Mucosa of descending colon (tissue), 3 donors: Measurements from ENCODE around the gene ALPK3. TPM values are rescaled to one million over a fixed set of nuclear protein-coding genes. Genes with fewer than 3 reads are reported as not detected.

Experiments
- ATAC-seq: fragments of 200-7000 bp; cut with Tn5 transposase; one replicate; pipeline ENCODE4 v1.9.1; 2020; ENCODE audit warnings: mild to moderate bottlenecking, moderate library complexity
- DNase-seq, 3 donors: peaks; one replicate each; pipeline ENCODE4 v3.0.0-alpha.2; 2020
- H3K36me3 ChIP-seq: fragments of 200-600 bp; one replicate; pipeline ENCODE4 v1.8.0; 2021; ENCODE audit warnings: low read depth, mild to moderate bottlenecking
- H3K4me1 ChIP-seq: fragments of 200-600 bp; one replicate; pipeline ENCODE4 v1.8.0; 2021; ENCODE audit warnings: low read depth, mild to moderate bottlenecking
- H3K4me3 ChIP-seq: fragments of 200-600 bp; one replicate; pipeline ENCODE4 v1.8.0; 2021; ENCODE audit warnings: mild to moderate bottlenecking
- H3K9me3 ChIP-seq: fragments of 200-600 bp; one replicate; pipeline ENCODE4 v1.8.0; 2021; ENCODE audit warnings: mild to moderate bottlenecking
- CTCF ChIP-seq: fragments of 200-600 bp; IDR thresholded peaks from one replicate; pipeline ENCODE4 v1.8.0; 2022; ENCODE audit warnings: antibody characterized with exemption, mild to moderate bottlenecking
- intact Hi-C, 2 donors: fragments of 100-400 bp; cut with DNase I in 1 of 2; cut with micrococcal nuclease in 1 of 2; formaldehyde crosslinking; loops; one replicate each; pipeline versions ENCODE4 v1.11.0 to v1.11.1; 2022; cut with DNase I, micrococcal nuclease
- total RNA-seq, 3 donors: library from RNA; stranded (reverse); fragmentation: NEBNext Ultra II Directional in 2 of 3; extraction: Animal tissue kit (Norgen Biotek cat#: 25700) in 2 of 3; gene quantifications; one replicate each; pipeline versions ENCODE4 v1.2.1 to v1.2.4, GENCODE V29; 2021 to 2023
- donor health status: DM: no; HTN: no; CAD: no; lungs with moderate emphysema.
- donor health status: DM: no; HTN: no; CAD: no.
- donor health status: DM: no; HTN: yes; CAD: no.

ALPK3 gene
- total RNA-seq, 3 donors from 2014 or later: 1.3 to 15.3 (median 1.9) TPM

DNA sequence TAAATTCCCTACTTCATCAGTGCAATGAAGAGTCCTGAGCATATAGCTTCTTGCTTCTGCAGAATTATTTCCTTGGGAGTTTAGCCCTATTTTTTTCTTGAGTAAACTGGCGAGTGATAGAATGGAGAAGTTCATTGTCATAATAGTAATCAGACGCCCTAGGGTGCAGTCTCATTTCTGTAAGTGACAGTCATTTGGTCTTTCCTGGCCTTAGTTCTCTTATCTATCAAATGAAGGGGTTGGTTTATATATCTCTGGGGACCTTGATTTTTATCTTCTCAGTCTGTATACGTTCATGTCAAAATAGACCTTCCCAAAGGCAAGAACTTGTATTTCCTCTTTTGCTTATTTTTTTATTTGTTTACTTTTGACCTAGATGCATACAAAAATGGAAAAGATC, 9.9 kb upstream of the ALPK3 start:
- H3K4me1 ChIP-seq: no peaks in the 10 kb centered on the region
- DNase-seq: no peak
- intact Hi-C loops: no loop called here
- no peaks in the 10 kb centered on the region for H3K9me3 ChIP-seq
- ATAC-seq: no peak
- TF ChIP-seq CTCF: no peak
- H3K36me3 ChIP-seq: no peaks in the 10 kb centered on the region
- H3K4me3 ChIP-seq: no peak overlapping the region

DNA sequence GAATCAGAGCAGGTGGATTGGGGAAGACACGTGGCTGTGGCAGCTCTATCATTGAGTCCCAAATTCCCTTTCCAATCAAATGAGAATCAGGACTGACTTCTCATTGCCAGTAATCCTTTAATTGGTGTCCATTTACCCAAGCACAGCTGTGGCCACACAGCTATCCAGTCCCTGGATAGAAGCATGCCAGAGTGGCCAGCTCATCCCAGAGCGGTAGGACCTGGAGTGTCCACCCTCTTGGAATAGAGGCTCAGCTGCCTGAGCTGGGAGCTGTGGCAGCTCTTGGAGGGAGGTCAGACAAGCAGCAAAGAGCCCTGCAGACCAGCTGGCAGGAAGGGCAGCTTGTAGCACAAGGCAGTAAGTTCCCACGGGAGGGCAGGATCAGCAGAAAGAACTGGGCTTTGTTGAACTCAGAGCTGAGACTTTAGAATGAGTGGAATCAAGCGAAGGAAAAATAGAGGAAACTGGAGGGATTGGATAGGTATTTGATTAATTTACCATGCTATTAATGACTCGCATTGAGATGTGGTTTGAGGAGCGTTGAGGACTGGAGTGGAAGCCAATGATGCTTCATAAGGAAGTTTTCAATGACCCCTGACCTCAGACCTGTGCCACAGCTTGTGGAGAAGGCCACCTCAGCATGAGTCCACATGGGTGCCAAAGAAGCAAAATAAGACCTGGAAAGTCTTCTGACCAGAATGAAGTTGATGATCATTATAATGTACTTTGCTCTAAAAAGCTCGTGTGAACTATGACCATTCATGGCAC, 6.9 kb upstream of the ALPK3 start:
- TF ChIP-seq CTCF: no peak
- DNase-seq (no peak), ATAC-seq (no peak)
- Histone ChIP-seq H3K9me3 (no peaks in the 10 kb centered on the region), H3K4me3 (no peak overlapping the region), H3K36me3 (no peaks in the 10 kb centered on the region), H3K4me1 (no peaks in the 10 kb centered on the region)
- intact Hi-C loops: no loop called here

DNA sequence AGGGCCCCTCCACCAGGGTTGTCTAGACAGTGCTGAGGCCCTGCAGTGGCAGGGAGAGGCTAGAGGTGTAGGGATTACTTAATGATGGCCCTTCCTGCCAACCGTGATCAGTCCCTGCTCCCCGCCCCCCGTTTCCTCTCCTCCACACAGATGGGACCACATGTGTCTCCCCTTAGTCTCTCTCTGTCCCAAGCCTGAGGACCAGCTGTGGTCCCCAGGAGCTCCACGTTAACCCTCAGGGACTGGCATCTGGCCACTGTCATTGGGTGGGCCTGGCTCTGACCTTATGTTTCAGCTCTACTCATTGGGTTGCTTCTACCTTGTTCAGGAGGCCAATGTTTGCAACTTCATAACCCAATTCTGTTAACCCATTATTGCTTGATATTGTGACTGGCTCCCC, 6.0 kb upstream of the ALPK3 start:
- no peak for ATAC-seq

DNA sequence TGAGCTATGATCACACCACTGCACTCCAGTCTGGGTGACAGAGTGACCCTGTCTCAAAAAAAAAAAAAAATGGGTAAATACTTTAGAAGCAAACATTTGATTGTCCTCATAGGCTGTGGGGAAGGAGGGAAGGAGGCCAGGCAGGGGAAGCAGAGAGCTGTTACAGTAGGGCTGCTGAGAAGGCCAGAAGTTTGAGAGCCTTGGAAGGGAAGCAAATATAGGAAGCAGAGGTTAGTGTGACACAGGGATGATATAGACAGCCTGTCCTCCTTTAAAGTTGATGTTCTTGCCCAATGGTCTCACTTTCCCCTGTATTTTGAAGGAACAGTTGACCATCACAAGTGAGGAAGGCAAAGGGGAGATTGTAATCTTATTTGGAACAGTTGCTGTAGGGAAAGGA, 5.3 kb upstream of the ALPK3 start:
- intact Hi-C loops: no loop called here
- DNase-seq (no peak), ATAC-seq (no peak)
- H3K4me3 ChIP-seq: no peak overlapping the region
- H3K36me3 ChIP-seq: no peaks in the 10 kb centered on the region
- no peaks in the 10 kb centered on the region for H3K9me3 ChIP-seq
- no peak for TF ChIP-seq CTCF
- H3K4me1 ChIP-seq: no peaks in the 10 kb centered on the region

More for the DNA sequence above, 6.0 kb upstream of the ALPK3 start:
- no peak for TF ChIP-seq CTCF
- no peak for DNase-seq
- no peaks in the 10 kb centered on the region for H3K9me3 ChIP-seq
- intact Hi-C loops: no loop called here
- no peaks in the 10 kb centered on the region for H3K36me3 ChIP-seq
- no peak overlapping the region for H3K4me3 ChIP-seq
- H3K4me1 ChIP-seq: no peaks in the 10 kb centered on the region

- intact Hi-C loops: no loop called here
- ATAC-seq: no peak
- H3K4me3 ChIP-seq: no peak overlapping the region
- no peaks in the 10 kb centered on the region for H3K36me3 ChIP-seq
- TF ChIP-seq CTCF: no peak
- no peaks in the 10 kb centered on the region for H3K4me1 ChIP-seq
- H3K9me3 ChIP-seq: no peaks in the 10 kb centered on the region
- no peak for DNase-seq
Observed at GRCh38 chr15:84812842-84813241, 4.3 kb upstream of the ALPK3 start.
